Esophagus muscularis mucosa (tissue), 4 donors: Measurements from ENCODE around the gene P2RY8. TPM values are rescaled to one million over a fixed set of nuclear protein-coding genes. Genes with fewer than 3 reads are reported as not detected.
A peak's percentile ranks its signal among the peaks of the same experiment; 100 is the strongest.

Source experiments
- DNase-seq: peaks from one replicate; pipeline ENCODE4 v3.0.0-alpha.2; 2017; ENCODE audit errors: extremely low spot score
- H3K27ac ChIP-seq, 4 donors: fragments of 200-600 bp; sonication (generic); replicated peaks in 1 of 4; 1 replicate in 3 of 4; 2 replicates in 1 of 4; pipeline ENCODE4 v1.5.1; 2016 to 2019; ENCODE audit warnings: mild to moderate bottlenecking in 1 of 4
- H3K27me3 ChIP-seq, 4 donors: fragments of 200-600 bp; sonication (generic); one replicate each; pipeline versions ENCODE4 v1.5.1 to v1.6.0; 2016 to 2019
- H3K36me3 ChIP-seq, 4 donors: fragments of 200-600 bp; sonication (generic); one replicate each; pipeline ENCODE4 v1.5.1; 2016 to 2019
- H3K4me1 ChIP-seq, 4 donors: fragments of 200-600 bp; sonication (generic); one replicate each; pipeline ENCODE4 v1.5.1; 2016 to 2019
- H3K4me3 ChIP-seq, 4 donors: fragments of 200-600 bp; sonication (generic); 1 replicate in 2 of 4; 2 replicates in 2 of 4; pipeline ENCODE4 v1.5.1; 2016 to 2019; ENCODE audit warnings: mild to moderate bottlenecking in 4 of 4, moderate library complexity in 1 of 4
- H3K9me3 ChIP-seq, 4 donors: fragments of 200-600 bp; sonication (generic); 1 replicate in 3 of 4; 2 replicates in 1 of 4; pipeline ENCODE4 v1.5.1; 2016 to 2019
- EP300 ChIP-seq: sonication (generic); formaldehyde crosslinking; IDR thresholded peaks from one replicate; pipeline ENCODE4 v1.6.1; 2017; ENCODE audit warnings: antibody characterized with exemption
- POLR2A ChIP-seq: fragments of 450-650 bp; IDR thresholded peaks from one replicate; pipeline ENCODE4 v1.6.1; 2017; ENCODE audit warnings: antibody characterized with exemption, moderate library complexity, mild to moderate bottlenecking, low read depth
- POLR2AphosphoS5 ChIP-seq, 2 donors: sonication (generic); formaldehyde crosslinking; IDR thresholded peaks; one replicate each; pipeline ENCODE4 v1.6.1; 2017; ENCODE audit warnings: antibody characterized with exemption in 2 of 2
- WGBS: methylation state at CpG from one replicate; pipeline ENCODE4 v1.1.5; 2018; 5-methylcytosine and 5-hydroxymethylcytosine counted together
- intact Hi-C: fragments of 100-400 bp; cut with DNase I; formaldehyde crosslinking; loops from one replicate; pipeline ENCODE4 v1.15.1; 2023
- total RNA-seq, 4 donors: library from RNA; depleted of rRNA; stranded (reverse); fragments of >200 nt; gene quantifications; one replicate each; pipeline versions ENCODE4 v1.1.0 to v1.2.1, GENCODE V29; 2016
- TF ChIP-seq, protein P1 (sequence below), 3 experiments: fragments of 200-600 bp in 2 of 3; fragments of 450-650 bp in 1 of 3; sonication (generic) in 2 of 3; IDR thresholded peaks; one replicate each; pipeline ENCODE4 v1.5.1; 2017 to 2019; ENCODE audit warnings: antibody characterized with exemption in 3 of 3, mild to moderate bottlenecking in 2 of 3, moderate library complexity in 1 of 3

The P2RY8 gene
- total RNA-seq, 4 donors from 2014 or later = 0.63 to 3.1 (median 1.9) TPM

DNA sequence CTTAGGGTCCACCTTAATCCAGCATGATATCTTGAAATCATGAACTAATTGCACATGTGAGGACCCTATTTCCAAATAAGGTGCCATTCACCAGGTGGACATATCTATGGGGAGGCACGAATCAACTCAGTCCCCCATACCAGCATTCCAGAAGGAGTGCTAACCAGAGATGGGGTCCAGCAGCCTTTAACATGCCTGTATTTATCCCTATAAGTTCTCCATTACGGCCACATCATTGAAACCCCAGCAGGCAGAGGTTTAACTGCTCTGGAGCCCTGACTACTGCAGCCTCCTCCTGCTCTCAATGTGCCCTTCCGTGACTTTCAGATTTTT is 81.1 kb downstream of the P2RY8 start:
- 81% methylated on average over 3 of the region's 3 CpGs for WGBS
- H3K4me1 ChIP-seq = peaks cover 14 to 23% (median 15%) of the 10 kb centered on the region in 4 donors
- DNase-seq = no peak
- H3K27ac ChIP-seq = no peak overlapping the region
- no peaks in the 10 kb centered on the region for H3K36me3 ChIP-seq
- intact Hi-C loops = loop anchor here (5.0 to 10.0 kb wide), 4 partner anchors 121 to 1239 kb away; partner anchors contain the start of genes CD99, DHRSX and ZBED1
- H3K4me3 ChIP-seq = no peak overlapping the region
- no peaks in the 10 kb centered on the region for H3K27me3 ChIP-seq
- no peak for TF ChIP-seq POLR2AphosphoS5 (IDR thresholded peaks at IDR 0.05)
- TF ChIP-seq EP300 = no peak
- TF ChIP-seq, protein P1, sequence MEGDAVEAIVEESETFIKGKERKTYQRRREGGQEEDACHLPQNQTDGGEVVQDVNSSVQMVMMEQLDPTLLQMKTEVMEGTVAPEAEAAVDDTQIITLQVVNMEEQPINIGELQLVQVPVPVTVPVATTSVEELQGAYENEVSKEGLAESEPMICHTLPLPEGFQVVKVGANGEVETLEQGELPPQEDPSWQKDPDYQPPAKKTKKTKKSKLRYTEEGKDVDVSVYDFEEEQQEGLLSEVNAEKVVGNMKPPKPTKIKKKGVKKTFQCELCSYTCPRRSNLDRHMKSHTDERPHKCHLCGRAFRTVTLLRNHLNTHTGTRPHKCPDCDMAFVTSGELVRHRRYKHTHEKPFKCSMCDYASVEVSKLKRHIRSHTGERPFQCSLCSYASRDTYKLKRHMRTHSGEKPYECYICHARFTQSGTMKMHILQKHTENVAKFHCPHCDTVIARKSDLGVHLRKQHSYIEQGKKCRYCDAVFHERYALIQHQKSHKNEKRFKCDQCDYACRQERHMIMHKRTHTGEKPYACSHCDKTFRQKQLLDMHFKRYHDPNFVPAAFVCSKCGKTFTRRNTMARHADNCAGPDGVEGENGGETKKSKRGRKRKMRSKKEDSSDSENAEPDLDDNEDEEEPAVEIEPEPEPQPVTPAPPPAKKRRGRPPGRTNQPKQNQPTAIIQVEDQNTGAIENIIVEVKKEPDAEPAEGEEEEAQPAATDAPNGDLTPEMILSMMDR (IDR thresholded peaks at IDR 0.05) = no peak
- no peaks in the 10 kb centered on the region for H3K9me3 ChIP-seq

DNA sequence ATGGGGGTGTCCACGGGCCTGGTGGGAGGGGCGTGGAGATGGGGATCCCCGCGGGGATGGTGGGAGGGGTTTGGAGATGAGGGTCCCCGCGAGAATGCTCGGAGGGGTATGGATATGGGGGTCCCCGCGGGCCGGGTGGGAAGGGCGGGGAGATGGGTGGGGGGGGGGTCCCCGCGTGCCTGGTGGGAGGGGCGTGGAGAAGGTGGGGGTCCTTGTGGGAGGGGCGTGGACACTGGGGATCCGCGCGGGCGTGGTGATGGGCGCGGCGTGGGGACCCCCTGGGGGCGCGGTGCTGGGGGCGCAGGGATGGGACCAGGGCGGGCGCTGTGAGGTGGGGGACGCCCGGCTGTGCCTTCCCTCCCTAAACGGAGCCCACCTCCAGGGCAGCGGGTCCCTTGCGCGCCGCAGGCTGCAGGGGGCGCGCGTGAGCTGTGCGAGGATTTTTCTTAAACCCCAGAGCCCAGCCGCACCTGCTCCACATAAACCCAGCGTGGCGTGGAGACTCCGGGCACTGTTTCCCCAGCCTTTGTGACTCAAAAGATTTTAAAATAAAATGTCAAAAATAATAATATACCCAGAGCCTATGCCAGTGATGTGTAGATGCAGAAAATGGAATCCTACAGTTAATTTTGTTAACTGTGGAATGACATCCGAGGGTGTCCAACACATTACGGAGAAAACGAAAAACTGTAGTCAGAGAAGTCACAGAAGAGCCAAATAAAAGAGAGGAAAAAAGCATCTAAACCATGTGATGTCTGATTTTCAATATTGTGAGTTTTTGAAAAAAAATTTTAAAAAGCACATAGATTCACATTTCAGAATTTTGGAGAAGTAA is 82.8 kb downstream of the P2RY8 start:
- peaks cover 14 to 37% (median 23%) of the 10 kb centered on the region in 4 donors for H3K4me1 ChIP-seq
- H3K4me3 ChIP-seq = peak overlapping the region; percentile 74 to 99 (median 98)
- no peaks in the 10 kb centered on the region for H3K9me3 ChIP-seq
- DNase-seq = peak; percentile 97
- peak overlapping the region; percentile 86 to 96 (median 94) for H3K27ac ChIP-seq
- no peaks in the 10 kb centered on the region for H3K36me3 ChIP-seq
- no peaks in the 10 kb centered on the region for H3K27me3 ChIP-seq
- 3% methylated on average over 25 of the region's 45 CpGs for WGBS
- intact Hi-C loops = loop anchor here (5.0 to 10.0 kb wide), 6 partner anchors 138 to 1241 kb away; partner anchors contain the start of genes AKAP17A, CD99, DHRSX and ZBED1
- TF ChIP-seq, protein P1 (IDR thresholded peaks at IDR 0.05) = peak; percentile 92 to 100 (median 95)
- TF ChIP-seq EP300 = no peak
- TF ChIP-seq POLR2A = no peak
- TF ChIP-seq POLR2AphosphoS5 (IDR thresholded peaks at IDR 0.05) = peak in 1 of 2 donors; percentile 48

DNA sequence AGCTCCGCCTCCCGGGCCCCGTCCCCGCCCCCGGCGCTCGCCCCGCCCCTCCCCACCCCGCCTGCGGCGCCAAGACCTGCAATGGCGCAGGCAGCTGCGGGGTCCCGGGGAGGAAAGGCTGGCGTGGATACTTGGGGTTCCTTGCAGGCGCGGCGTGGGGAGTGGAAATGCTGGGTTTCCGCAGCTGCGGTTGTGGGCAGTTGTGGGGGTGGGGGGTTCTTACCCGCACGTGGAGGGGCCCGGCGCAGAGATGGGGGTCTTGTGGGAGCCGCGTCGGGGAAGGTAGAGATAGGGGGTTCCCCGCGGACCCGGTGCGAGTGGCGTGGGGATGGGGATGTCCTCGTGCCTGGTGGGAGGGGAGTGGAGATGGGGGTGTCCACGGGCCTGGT is 83.6 kb downstream of the P2RY8 start:
- TF ChIP-seq POLR2AphosphoS5 (IDR thresholded peaks at IDR 0.05) (peak in 1 of 2 donors; percentile 47), EP300 (no peak)
- intact Hi-C loops = loop anchor here (5.0 to 10.0 kb wide), 6 partner anchors 139 to 1241 kb away; partner anchors contain the start of genes AKAP17A, CD99, DHRSX and ZBED1
- Histone ChIP-seq H3K9me3 (no peaks in the 10 kb centered on the region), H3K27me3 (no peaks in the 10 kb centered on the region), H3K4me3 (peak overlapping the region; percentile 74 to 99 (median 98)), H3K27ac (peak overlapping the region; percentile 86 to 96 (median 94)), H3K4me1 (peaks cover 14 to 37% (median 23%) of the 10 kb centered on the region in 4 donors), H3K36me3 (no peaks in the 10 kb centered on the region)
- 1% methylated on average over 18 of the region's 34 CpGs for WGBS
- DNase-seq = no peak

DNA sequence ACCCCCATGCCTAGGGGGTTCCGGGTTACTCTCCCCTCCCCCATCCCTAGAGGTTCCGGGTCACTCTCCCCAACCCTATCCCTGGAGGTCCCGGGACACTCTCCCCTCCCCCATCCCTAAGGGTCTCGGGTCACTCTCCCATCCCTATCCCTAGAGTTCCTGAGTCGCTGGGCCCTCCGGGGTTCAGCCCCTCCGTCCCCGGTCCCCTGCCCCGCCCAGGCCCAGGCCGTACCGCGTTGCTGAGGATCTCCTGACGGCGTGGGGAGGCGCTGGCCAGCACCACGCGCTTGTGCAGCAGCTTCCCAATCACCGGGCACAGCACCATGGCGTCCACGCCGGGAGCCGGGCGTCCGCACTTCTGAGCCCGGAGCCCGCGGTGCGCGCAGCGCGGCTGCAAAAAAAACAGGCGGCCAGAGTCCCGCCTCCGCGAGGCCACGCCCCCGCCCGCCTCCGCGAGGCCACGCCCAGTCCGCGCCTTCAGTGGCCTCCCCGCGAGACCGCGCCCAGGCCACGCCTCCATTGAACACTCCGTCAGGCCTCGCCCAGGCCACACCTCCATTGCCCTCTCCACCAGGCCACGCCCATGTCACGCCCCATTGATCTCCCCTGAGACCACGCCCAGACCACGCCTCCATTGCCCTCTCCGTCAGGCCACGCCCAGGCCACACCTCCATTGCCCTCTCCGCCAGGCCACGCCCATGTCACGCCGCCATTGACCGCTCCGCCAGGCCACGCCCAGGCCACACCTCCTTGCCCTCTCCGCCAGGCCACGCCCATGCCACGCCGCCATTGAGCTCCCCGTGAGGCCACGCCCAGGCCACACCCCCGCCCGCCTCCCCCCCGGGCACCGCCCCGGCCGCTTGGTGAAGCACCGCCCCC is 84.2 kb downstream of the P2RY8 start, which contains the start of gene ASMTL:
ASMTL (minus strand) TSS at position 394 of the 879 bp plus-strand sequence; CDS start at position 325, 69 bp downstream.
- Histone ChIP-seq H3K27ac (peak within 1 kb of the TSS; percentile 86 to 96 (median 94)), H3K36me3 (no peaks in the 10 kb centered on the region), H3K9me3 (no peaks in the 10 kb centered on the region), H3K4me1 (peaks cover 14 to 37% (median 23%) of the 10 kb centered on the region in 4 donors), H3K4me3 (peak within 1 kb of the TSS; percentile 82 to 99 (median 98)), H3K27me3 (no peaks in the 10 kb centered on the region)
- DNase-seq = peak; percentile 100
- intact Hi-C loops = loop anchor here (5.0 to 10.0 kb wide), 6 partner anchors 140 to 1242 kb away; partner anchors contain the start of genes AKAP17A, CD99, DHRSX and ZBED1
- TF ChIP-seq, protein P1 (IDR thresholded peaks at IDR 0.05) = no peak
- peak; percentile 72 to 76 for TF ChIP-seq POLR2AphosphoS5 (IDR thresholded peaks at IDR 0.05)
- under 1% methylated on average over 35 of the region's 76 CpGs for WGBS
